Measurements from ENCODE around the gene EMX2.
"Not testable (repeated sequence)": the region's sequence is repeated elsewhere in the genome, so short reads cannot be mapped to it uniquely, and the experiment has no call there.

The EMX2 gene

DNA sequence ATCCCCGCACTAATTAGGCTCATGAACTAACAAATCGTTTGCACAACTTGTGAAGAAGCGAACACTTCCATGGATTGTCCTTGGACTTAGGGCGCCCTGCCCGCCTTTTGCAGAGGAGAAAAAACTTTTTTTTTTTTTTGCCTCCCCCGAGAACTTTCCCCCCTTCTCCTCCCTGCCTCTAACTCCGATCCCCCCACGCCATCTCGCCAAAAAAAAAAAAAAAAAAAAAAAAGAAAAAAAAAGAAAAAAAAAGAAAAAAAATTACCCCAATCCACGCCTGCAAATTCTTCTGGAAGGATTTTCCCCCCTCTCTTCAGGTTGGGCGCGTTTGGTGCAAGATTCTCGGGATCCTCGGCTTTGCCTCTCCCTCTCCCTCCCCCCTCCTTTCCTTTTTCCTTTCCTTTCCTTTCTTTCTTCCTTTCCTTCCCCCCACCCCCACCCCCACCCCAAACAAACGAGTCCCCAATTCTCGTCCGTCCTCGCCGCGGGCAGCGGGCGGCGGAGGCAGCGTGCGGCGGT lies at the start of gene EMX2:
Gene EMX2 (plus strand): TSS at position 41 of the 519 bp plus-strand sequence. CDS start 522 bp downstream, outside the sequence.
- DNase-seq (ENCODE audit: low spot score) = no peak

DNA sequence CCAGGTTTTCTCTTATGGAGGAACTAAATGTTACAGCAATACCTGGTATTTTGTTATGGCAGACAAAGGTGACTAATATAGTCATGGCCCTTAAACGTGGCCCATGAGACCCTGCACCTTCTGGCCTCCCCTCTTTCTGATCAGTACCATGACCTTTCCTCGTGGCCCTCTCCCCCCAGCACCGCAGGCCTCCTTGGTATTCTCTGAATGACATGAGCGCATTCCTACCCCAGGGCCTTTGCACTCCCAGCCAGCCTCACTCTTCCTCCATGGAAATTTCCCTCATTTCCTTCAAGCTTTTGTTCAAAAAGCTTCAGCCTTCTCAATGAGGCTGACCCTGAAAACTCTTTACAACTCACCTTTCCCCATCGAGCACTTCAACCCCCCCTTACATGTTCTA lies 46.5 kb upstream of the EMX2 start:
- DNase-seq (ENCODE audit: low spot score) = no peak

- peak; percentile 78 for DNase-seq (ENCODE audit: low spot score)
These were observed 45.9 kb upstream of the EMX2 start for GRCh38 chr10:117496616-117497028.

GRCh38 chr10:117497736-117498135 lies 44.8 kb upstream of the EMX2 start:
- DNase-seq (ENCODE audit: low spot score) = no peak

GRCh38 chr10:117499248-117500105 lies 43.1 kb upstream of the EMX2 start:
- no peak for DNase-seq (ENCODE audit: low spot score)

DNA sequence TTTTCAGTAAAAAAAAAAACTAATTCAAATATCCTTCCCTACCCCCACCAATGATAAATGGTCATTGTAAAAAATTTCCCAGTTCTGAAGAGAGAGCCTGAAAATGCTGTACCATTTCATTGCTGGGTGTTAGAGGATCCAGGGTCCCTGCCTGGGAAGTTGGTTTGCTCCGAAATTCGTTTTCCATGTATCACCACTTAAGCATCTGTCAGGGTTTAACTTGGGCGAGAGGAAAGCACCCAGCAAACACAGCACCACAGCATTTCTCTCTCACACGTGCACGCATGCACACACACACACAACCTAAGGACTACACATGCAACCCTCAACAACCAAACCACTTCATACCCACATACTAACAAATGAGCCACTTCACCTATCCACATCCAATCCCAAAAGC lies 42.1 kb upstream of the EMX2 start:
- DNase-seq (ENCODE audit: low spot score) = no peak

GRCh38 chr10:117501460-117502035 lies 41.0 kb upstream of the EMX2 start:
- no peak for DNase-seq (ENCODE audit: low spot score)

DNA sequence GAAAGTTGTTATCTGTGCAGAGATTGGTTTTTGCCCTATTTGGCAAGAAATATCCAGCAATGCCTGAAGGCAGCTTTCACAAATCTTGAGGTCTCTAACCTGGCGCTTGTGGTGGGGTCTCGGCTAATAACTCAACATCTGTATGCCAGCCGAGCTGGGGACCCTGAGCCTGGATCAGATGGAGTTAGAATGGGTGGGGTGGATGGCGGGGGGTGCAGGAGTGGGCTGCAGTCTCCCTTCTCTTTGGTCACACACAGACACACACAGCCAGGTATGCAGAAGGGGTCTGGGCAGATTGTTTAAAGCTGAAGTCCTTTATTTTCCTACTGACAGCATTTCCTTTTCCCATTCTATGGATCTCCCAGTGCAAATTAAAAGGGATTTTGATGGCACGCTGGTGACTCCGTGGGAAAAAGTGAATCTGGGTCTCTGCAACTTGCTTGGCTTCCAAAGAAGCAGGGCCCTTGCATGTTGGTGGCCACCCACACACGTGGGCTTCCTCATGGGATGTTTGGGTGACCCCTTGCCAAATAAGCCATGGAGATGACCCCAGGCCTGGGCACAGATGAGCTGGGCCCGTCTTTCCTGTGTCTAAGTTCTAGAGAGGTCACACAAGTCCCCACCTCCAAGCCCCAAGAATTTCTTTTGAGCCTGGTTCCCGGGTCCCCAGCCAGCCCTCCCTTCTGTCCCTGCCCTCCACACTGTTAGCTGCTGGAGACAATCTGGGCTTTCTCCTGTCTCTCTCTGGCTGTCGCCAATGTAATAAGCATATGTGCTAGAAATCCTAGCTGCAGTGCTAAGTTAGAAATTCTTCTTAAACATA lies 39.9 kb upstream of the EMX2 start:
- no peak for DNase-seq (ENCODE audit: low spot score)

DNA sequence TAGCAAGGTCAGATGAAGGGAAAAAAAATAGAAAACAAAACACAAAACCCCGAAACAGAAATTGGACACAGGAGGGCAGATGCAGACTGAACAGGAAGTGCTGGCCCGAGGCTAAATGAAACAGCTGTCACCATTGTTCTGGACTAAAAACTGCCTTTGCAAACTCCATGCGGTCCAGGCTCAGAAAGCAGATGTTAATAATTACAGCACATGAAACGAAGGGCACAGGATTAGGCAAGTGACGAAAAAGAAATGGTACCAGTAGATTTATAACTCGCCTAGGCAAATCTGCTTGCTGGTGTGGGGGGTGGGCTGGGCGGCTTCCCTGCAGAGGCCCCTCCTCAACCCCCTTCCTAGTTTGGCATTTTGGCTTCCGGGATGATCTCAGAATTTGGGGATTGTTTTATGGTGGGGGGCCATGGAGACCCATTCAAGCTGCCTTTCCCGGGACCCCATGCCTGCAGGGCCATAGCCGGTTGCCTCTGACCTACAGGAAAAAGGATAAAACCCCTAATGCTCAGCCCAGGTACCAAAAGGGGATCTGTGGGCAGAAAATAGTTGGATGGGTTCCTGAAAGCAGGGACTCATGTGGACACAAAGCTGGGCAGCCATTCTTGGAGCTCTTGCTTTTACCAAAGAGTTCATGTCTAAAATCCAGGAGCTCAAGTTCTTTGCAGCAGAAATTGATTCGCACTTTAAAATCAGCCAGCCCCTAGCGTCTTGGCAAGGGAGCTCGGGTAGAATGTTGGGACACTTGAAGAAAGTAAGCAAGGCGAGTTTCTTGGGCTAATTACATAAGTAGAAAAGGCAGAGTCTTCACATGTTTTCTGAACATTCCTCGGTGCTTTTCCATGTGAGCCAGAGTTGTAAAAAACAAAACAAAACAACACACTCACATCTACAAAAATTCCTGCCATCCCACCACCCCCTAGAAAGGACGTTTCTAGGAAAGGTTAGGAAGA lies 39.0 kb upstream of the EMX2 start:
- DNase-seq (ENCODE audit: low spot score) = no peak

DNA sequence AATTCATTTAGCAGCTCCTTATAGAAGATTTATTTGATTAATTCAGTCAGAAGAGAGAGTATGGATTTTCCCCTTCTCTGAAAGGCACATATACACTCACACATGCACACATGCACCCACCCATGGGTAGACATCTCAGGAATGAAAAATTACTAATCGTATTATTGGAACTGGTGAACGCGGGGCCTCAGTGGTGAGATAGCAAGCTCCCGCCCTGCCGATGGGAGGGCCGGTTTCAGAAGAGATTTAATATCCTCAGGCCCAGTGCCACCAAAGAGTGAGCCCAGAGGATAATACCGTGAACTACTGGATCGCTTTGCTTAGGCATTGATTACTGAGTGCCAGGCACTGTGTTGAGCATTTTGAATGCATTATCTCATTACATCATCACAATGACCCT lies 38.0 kb upstream of the EMX2 start:
- DNase-seq (ENCODE audit: low spot score) = no peak

DNA sequence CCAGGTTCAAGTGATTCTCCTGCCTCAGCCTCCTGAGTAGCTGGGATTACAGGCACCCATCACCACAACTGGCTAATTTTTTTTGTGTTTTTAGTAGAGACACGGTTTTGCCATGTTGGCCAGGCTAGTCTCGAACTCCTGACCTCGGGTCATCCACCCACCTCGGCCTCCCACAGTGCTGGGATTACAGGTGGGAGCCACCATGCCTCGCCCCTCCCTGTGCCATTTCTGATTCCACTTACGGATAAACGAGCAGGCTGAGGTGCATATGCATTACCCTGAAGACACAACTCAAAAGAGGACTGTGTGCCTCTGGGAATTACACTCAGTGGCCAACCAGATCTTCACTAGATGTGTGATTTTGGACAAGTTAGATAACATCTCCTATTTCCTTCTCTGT lies 35.5 kb upstream of the EMX2 start:
- not testable (repeated sequence) for DNase-seq (ENCODE audit: low spot score)

DNA sequence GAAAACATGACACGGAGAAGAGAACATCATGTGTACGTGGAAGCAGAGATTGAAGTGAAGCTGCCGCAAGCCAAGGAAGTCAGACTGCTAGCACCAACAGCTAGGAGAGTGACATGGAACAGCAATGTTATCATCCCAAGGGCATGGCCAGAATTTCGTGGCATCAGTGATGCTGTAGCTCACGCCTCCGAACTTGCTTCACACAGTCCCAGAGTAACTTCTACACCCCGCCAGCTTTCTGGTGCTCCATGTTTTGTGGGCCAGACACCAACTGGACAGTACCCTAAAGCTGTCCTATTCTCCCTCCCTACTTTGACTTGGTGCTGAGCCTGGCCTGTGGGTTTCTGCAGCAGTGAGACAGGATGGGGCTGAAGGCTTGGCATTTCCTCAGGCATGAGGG lies 33.0 kb upstream of the EMX2 start:
- no peak for DNase-seq (ENCODE audit: low spot score)

- no peak for DNase-seq (ENCODE audit: low spot score)
These were observed 30.8 kb upstream of the EMX2 start for GRCh38 chr10:117511601-117512390.

GRCh38 chr10:117514971-117515370 lies 27.6 kb upstream of the EMX2 start:
- no peak for DNase-seq (ENCODE audit: low spot score)

- no peak for DNase-seq (ENCODE audit: low spot score)
These were observed 25.9 kb upstream of the EMX2 start for GRCh38 chr10:117516681-117517080.

GRCh38 chr10:117518246-117518645 lies 24.3 kb upstream of the EMX2 start:
- DNase-seq (ENCODE audit: low spot score) = no peak

DNA sequence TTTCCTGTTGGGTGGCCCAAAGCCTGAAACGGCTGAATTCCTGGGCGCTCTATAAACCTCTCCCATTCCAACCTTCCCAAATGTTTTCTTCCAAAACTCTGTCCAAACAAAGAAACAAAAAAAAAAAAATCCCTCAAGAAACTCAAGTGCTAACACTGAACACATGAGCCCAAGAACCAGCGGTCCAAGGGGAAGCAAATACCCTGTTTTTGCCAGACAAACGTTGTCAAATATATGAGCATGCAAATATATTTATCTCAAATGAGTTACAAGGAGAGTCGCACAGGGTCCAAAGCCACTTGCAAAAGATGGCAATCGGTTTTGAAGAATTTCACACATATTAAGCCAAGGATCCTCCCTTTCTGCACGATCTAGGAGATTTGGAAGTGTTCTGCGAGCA lies 23.3 kb upstream of the EMX2 start:
- no peak for DNase-seq (ENCODE audit: low spot score)

GRCh38 chr10:117519879-117520278 lies 22.7 kb upstream of the EMX2 start:
- no peak for DNase-seq (ENCODE audit: low spot score)

DNA sequence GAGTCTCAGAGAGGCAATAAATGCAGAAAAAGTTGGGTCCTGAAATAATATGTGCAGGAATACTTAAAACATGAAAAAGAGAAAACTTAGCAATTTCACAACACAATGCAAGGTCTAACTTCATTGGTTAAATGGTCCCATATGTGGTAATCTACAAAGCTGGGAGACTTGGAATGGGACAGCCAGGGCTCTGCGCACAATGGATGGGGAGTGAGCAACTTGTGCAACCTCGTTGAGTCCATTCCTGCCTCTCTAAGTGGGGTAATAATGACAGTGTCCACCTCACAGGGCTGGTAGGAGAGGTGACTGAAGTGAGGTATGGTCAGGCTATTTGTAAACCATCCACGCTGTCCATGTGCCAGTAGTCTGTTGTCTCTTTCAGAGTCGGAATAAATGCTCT lies 11.8 kb upstream of the EMX2 start:
- DNase-seq (ENCODE audit: low spot score) = no peak

DNA sequence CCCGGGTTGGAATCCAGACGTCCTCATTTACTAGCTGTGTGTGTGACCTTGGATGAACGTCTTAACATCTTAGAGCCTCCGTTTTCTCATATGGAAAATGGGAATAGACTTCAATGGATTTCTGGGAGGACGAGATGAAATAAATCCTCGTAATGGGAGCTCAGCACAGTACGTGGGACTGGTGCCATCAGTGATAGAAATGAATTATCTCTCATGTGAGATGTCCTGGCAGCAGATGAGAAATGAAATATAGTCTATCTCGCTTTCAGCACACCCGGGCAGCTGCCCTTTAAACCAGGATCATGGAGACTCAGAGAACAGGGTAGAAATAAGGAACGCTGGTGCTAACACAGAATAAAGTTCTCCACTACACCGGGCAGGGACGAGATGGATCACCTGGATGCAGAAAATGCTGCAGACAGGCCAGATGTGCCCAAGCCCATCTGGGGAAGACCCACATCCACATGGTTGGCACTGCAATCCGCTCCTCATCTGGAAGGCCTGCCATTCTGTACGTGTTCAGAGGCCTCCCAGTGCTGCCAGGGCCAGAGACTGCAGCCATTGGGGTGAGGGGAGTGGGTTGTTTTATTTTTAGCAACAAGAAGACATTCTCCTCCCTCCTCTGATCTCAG lies 11.1 kb upstream of the EMX2 start:
- no peak for DNase-seq (ENCODE audit: low spot score)
